HCT116 (cell line): ENCODE data around the gene THAP8.

Experiments used
- CEBPB ChIP-seq: IDR thresholded peaks from 2 replicates; pipeline ENCODE4 v1.6.1; 2012; ENCODE audit warnings: low read depth
- EZH2 ChIP-seq: fragments of 200-600 bp; sonication (generic); IDR thresholded peaks from 2 replicates; pipeline ENCODE4 v1.6.1; 2017; ENCODE audit warnings: antibody characterized with exemption, mixed run types
- JUND ChIP-seq: IDR thresholded peaks from 2 replicates; pipeline ENCODE4 v1.6.1; 2012
- POLR2A ChIP-seq: IDR thresholded peaks from 2 replicates; pipeline ENCODE4 v1.7.0; 2011; ENCODE audit warnings: borderline replicate concordance; ENCODE audit not compliant: insufficient read depth, insufficient read length; ENCODE audit errors: extremely low read depth
- POLR2AphosphoS5 ChIP-seq: IDR thresholded peaks from 2 replicates; pipeline ENCODE4 v1.6.1; 2011; ENCODE audit warnings: mild to moderate bottlenecking, low read depth, low read length, moderate library complexity
- SIN3A ChIP-seq: IDR thresholded peaks from 2 replicates; pipeline ENCODE4 v1.6.1; 2012; ENCODE audit warnings: low read depth
- ZNF274 ChIP-seq: fragments of 200-500 bp; sonication (Bioruptor generic); IDR thresholded peaks from 2 replicates; pipeline ENCODE4 v1.6.1; 2014; ENCODE audit warnings: mild to moderate bottlenecking, low read depth, low read length, inconsistent platforms
- TF ChIP-seq, protein P1 (sequence below), 3 experiments: fragments of 200-600 bp in 1 of 3; sonication (generic) in 1 of 3; IDR thresholded peaks in 2 of 3; conservative IDR thresholded peaks in 1 of 3; 2 replicates each; pipeline ENCODE4 v1.5.1; 2012 to 2017; ENCODE audit warnings: low read depth in 2 of 3, low read length in 2 of 3, antibody characterized with exemption in 1 of 3, borderline replicate concordance in 1 of 3, control low read depth in 1 of 3, mild to moderate bottlenecking in 1 of 3, mixed read lengths in 1 of 3, mixed run types in 1 of 3, moderate library complexity in 1 of 3; ENCODE audit not compliant: insufficient read depth in 1 of 3
- TF ChIP-seq, protein P2 (sequence below): IDR thresholded peaks from 2 replicates; pipeline ENCODE4 v1.6.1; 2012; ENCODE audit warnings: low read depth
- TF ChIP-seq, protein P3 (sequence below): IDR thresholded peaks from 2 replicates; pipeline ENCODE4 v1.6.1; 2012
- TF ChIP-seq, protein P4 (sequence below): IDR thresholded peaks from 2 replicates; pipeline ENCODE4 v1.6.1; 2012

DNA sequence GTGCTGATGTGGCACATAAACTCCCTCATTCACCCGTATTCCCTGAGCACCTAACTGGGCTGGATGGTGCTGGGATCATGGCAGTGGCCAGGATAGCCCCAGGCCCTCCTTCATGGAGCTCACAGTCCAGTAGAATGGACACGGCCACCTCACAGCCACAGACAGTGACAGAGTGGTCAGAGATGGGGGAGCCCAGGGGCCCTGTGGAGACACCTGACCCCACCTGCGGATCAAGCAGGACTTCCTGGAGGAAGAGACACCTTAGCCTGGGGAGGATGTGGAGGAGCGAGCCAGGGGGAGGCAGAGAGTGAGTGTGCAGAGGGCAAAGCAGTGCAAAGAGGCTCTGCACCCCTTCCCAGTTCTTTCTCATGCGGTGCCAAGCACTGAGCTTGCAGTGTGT is 35.8 kb upstream of the THAP8 start:
- TF ChIP-seq, protein P1, sequence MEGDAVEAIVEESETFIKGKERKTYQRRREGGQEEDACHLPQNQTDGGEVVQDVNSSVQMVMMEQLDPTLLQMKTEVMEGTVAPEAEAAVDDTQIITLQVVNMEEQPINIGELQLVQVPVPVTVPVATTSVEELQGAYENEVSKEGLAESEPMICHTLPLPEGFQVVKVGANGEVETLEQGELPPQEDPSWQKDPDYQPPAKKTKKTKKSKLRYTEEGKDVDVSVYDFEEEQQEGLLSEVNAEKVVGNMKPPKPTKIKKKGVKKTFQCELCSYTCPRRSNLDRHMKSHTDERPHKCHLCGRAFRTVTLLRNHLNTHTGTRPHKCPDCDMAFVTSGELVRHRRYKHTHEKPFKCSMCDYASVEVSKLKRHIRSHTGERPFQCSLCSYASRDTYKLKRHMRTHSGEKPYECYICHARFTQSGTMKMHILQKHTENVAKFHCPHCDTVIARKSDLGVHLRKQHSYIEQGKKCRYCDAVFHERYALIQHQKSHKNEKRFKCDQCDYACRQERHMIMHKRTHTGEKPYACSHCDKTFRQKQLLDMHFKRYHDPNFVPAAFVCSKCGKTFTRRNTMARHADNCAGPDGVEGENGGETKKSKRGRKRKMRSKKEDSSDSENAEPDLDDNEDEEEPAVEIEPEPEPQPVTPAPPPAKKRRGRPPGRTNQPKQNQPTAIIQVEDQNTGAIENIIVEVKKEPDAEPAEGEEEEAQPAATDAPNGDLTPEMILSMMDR (IDR thresholded peaks at IDR 0.05 in 2 of 3, conservative IDR thresholded peaks at IDR 0.05 in 1 of 3; ENCODE audit: borderline replicate concordance in 1 of 3, insufficient read depth in 1 of 3, low read depth in 2 of 3, low read length in 2 of 3) = no peak
- TF ChIP-seq, protein P2, sequence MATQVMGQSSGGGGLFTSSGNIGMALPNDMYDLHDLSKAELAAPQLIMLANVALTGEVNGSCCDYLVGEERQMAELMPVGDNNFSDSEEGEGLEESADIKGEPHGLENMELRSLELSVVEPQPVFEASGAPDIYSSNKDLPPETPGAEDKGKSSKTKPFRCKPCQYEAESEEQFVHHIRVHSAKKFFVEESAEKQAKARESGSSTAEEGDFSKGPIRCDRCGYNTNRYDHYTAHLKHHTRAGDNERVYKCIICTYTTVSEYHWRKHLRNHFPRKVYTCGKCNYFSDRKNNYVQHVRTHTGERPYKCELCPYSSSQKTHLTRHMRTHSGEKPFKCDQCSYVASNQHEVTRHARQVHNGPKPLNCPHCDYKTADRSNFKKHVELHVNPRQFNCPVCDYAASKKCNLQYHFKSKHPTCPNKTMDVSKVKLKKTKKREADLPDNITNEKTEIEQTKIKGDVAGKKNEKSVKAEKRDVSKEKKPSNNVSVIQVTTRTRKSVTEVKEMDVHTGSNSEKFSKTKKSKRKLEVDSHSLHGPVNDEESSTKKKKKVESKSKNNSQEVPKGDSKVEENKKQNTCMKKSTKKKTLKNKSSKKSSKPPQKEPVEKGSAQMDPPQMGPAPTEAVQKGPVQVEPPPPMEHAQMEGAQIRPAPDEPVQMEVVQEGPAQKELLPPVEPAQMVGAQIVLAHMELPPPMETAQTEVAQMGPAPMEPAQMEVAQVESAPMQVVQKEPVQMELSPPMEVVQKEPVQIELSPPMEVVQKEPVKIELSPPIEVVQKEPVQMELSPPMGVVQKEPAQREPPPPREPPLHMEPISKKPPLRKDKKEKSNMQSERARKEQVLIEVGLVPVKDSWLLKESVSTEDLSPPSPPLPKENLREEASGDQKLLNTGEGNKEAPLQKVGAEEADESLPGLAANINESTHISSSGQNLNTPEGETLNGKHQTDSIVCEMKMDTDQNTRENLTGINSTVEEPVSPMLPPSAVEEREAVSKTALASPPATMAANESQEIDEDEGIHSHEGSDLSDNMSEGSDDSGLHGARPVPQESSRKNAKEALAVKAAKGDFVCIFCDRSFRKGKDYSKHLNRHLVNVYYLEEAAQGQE = no peak
- no peak for TF ChIP-seq POLR2A
- TF ChIP-seq POLR2AphosphoS5 = no peak
- TF ChIP-seq CEBPB = no peak
- TF ChIP-seq, protein P3, sequence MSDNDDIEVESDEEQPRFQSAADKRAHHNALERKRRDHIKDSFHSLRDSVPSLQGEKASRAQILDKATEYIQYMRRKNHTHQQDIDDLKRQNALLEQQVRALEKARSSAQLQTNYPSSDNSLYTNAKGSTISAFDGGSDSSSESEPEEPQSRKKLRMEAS = no peak
- TF ChIP-seq JUND = no peak
- TF ChIP-seq SIN3A = no peak
- TF ChIP-seq, protein P4, sequence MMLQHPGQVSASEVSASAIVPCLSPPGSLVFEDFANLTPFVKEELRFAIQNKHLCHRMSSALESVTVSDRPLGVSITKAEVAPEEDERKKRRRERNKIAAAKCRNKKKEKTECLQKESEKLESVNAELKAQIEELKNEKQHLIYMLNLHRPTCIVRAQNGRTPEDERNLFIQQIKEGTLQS = no peak
- TF ChIP-seq ZNF274 = no peak
- no peak for TF ChIP-seq EZH2
